Hepatic stellate cell (primary cell): Measurements from ENCODE around the gene GSDME.
"Not testable (repeated sequence)": the region's sequence is repeated elsewhere in the genome, so short reads cannot be mapped to it uniquely, and the experiment has no call there.

Experiments
- DNase-seq: peaks from one replicate; pipeline ENCODE4 v3.0.0; 2011; ENCODE audit warnings: low spot score

Gene GSDME

DNA sequence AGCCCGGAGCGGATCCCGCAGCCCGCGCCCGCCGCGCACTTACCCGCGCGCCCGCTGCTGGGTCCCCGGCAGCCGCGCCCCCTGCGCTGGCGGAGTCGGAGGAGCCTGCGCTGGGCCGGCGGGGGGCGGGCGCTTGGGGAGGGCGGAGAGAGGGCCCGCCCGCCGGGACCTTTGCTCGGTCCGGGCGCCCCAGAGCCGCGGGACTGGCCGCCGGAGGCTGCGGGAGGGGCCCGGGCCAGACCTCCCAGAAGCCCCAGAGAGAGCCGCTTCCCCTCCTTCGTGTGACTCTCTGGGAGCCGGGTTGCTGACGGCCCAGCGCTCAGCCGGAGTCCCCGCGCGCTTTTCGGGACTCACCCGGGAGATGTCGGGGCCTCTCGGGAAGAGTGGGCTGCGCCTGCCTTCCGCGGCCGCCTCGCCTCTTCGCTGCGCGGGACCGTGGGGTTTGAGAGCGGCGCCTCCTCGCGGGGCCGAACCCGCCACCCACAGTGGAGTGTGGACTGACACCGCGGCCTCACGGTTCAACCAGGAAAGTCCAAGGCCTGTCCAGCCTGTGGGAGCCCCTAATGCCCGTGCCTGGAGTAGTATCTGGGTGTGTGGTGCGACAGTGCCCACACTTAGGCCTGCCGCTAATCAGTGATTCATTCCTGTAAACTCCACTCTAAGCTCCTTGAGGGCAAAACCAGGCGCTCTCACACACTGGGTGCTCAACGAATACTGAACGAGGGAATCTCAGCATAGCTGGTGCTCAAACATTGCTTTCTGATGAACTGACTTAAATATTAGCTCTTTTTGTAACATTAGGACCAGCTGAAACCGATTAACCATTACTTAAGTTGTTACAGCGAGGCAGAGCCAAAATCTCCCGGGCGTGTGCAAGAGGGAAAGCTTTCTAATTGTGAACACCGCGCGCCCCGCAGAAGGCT, at the start of gene GSDME:
GSDME (minus strand) TSS at position 112 of the 923 bp plus-strand sequence. CDS start 7,690 bp downstream, outside the sequence.
- peak; percentile 66 for DNase-seq

DNA sequence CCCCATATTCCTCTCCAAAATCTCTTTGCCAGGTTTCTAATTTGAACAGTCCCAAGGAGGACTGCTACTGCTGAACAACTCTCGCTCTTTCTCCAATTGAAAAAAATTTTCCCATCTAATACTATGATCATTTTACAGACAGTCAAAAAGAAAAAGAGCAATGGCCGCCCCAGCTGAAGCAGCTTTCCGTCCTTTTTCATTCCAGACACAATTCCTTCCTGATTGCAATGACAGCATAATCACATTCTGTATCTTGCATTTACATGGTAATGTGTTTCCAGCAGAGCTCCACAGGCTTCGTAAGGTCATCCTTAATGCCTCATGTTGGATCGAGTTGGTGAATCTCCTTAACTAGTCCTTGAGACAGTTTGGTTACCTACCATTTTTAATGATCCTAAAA, 45.0 kb upstream of the GSDME start:
- DNase-seq: no peak

DNA sequence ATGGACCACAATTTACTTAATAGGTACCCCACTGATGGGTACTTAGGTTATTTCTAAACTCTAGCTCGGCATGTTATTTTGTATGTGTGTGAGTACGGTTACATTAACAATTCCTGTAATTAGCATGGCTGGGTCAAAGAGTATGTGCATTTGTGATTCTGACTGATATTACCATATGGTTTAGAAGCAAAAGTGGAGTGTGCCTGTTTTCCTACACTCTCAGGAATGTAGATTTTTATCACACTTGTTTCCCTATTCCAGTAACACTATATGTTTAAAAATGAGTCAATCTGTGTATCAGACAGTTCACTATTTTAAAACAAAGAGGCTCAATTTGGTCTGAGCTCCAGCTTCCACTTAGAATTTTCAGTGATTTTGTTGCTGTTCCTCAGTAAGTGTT, 44.6 kb upstream of the GSDME start:
- no peak for DNase-seq

DNA sequence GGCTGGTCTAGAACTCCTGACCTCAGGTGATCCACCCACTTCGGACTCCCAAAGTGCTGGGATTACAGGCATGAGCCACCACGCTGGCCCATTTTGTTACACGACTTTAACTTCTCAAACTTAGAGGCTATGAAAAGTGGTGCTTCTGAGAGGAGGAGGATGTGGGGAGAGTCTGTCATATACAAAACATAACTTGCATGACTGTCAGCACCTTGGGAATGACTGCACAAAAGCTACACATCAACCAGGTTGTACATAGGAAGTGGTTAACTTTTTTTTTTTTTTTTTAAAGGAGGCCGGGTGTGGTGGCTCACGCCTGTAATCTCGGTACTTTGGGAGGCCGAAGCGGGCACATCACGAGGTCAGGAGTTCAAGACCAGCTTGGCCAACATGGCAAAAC, 43.4 kb upstream of the GSDME start:
- DNase-seq: no peak

DNA sequence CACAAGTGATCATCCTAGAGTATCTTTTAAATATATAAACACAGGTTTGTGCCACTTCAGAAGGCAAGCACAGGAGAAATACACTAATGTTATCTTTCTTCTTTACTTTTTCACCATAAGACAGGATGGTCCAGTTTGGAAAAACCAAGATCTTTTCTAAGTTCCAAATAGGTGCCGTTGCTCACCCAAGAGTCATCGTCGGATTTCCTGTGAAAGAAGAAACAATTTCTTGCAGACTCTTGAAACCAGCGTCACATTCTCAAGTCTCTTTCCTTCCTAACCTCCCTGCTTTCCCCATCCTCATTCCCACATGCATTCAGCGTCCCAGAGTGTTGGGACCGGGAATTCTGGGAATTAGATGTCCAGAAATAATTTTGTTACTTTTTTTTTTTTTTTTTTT, 42.8 kb upstream of the GSDME start:
- no peak for DNase-seq

DNA sequence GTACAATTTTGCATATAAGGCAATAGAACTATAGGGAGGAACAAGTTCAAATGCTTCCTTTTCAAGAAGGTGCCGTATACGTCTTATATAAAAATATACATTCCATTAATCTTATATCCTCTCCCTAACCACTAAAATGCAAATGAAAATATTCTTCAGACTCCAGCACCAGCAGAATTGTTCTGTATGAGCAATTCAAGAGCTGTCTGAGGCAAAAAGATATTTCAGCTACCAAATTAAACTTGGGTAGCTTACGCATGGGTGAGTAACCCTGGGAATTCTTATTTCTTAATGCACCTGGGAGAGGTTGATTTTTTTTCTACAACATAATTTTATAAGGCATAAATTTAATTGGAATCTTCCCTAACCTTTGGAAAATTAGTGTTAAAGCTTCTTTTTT, 42.2 kb upstream of the GSDME start:
- no peak for DNase-seq

DNA sequence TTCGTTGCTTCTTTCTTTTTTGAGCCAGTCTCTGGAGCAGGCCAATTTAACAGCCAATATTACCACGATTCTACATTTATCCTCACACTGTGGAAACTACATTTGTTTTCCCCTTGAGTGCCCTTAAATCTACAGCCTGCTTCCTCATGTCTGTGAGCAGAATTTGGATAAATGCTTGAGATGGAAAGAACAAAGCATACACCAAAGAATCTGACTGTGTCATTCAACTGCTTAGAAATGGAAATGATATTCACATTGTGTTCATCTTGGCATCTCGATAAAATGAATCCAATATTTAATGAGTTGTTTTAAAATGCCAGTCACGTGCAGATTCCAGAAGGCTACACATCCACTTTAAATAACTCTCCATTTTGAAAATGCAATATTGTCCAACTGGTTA, 41.0 kb upstream of the GSDME start:
- no peak for DNase-seq

DNA sequence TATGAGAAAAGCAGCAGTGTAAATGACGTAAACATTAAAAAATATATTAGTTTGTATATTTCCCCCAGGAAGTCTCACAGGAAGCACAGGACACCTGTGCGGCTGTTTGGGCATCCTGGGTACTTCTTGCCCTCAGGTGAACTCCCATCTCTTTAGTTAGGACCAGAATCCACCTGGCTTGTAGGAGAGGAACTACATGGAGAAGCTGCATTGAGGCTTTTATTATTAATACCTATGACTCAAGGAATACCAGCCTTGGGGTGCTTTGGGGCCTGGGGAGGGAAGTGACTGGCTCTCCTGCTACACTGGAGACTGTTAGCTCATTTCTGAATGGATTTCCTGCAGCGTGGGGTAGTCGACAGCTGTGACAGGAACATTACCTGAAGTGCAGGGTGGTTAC, 40.0 kb upstream of the GSDME start:
- no peak for DNase-seq

DNA sequence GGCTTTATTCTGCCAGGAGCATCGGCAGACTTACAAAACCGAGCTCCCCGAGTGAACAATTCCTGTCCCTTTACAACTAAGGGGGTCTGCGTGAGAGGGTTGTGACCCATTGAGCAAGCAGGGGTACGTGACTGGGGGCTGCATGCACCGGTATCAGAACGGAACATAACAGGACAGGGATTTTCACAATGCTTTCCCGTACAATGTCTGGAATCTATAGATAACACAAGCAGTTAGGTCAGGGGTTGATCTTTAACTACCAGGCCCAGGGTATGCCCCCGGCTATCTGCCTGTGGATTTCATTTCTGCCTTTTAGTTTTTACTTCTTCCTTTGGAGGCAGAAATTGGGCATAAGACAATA, 38.1 kb upstream of the GSDME start:
- DNase-seq: no peak

DNA sequence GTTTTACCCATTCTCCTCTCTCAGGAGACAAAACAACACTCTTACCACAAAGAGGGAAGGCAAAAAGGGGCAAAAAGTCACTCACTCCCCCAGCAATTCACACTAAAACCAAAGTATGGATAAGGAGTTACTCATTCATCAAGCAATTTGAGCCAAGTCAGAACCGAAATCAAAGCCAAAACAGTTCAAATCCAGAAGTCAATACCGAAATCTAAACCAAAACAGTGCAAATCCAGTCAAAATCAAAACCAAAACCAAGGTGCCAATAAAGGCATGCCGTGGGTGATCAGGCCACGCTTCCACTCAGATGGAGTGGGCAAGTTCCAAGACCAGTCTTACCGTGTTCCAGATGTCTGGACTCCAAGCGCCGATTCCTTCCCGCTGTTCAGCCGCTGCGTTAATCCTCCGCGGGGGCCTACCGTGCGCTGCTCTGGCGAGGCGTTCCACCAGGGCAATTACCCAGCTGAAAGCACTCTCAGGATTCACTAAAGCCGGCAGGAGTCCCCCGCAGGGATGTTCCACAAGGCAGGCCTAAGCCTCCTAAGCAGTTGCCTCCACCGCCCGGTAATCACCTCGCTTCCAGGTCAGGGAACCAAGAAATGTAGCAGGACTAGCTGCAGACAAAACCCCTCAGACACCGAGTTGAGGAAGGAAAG, 37.6 kb upstream of the GSDME start:
- not testable (repeated sequence) for DNase-seq

DNA sequence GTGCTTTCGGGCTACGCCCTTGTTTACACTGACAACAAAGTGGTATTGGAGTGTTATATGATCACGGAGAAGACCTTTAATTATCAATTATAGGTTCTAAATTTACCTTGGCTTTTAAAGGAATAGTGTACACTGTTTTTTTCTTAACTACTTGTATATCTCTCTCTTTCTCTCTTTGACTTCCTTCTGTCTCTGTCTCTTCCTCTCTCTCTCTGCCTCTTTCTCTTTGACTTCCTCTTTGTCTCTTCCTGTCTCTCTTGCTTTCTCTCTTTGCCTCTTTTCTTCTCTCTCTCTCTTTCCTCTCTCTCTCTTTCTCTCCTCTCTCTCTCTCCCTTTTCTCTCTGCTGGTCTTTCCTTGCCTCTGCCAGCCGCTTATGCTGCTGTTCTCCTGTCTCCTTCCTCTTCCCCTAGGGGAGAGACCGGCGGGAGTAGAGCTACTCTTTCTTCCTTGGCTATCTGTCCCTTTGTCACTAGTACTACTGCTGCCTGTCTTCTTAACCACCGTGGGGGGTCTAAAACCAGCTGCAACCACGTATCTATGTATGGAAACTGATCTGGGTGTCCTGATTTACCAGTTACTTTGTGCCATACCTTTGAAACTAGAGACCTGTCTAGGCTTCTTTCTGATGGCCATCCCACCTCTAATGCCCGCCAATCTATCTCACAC, 36.9 kb upstream of the GSDME start:
- no peak for DNase-seq

DNA sequence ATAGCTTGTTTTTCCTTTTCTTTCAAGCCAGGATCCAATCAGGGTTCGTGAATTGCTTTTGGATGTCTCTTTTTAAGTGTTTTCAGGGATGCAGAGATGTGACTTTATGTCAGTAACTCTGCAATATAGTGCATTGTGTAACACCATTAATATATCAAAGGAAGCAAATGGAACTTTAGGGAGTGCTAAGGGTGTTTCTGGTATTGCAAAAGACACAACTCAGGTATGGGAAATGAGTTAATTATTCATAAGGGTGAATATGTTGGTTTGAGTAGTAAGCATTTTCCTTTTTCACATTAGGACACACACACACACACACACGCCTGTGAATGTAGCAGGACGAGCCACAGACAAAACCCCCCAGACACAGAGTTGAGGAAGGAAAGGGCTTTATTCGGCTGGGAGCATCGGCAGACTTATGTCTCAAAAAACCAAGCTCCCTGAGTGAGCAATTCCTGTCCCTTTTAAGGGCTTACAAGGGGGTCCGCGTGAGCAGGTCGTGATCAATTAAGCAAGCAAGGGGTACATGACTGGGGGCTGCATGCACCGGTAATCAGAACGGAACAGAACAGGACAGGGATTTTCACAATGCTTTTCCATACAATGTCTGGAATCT, 31.8 kb upstream of the GSDME start:
- DNase-seq: no peak

DNA sequence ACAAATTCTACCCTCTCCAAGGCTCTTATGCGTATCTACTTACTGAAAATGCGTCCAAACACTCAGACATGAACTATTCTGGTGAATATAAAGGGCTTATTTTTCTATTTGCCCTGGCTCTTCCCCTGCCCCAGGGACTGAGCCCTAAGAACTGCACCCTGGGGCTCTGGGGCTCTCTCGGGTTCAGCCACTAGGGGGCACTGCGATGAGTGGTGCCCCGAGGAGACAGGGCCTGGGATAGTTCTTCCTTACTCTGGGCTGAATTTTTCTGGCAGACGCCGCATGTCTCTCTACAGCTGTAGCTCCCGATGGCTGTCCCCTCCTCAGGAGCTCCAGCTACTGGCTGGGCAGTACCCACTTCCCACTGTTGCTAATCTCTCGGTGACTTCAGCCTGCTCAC, 30.8 kb upstream of the GSDME start:
- no peak for DNase-seq

DNA sequence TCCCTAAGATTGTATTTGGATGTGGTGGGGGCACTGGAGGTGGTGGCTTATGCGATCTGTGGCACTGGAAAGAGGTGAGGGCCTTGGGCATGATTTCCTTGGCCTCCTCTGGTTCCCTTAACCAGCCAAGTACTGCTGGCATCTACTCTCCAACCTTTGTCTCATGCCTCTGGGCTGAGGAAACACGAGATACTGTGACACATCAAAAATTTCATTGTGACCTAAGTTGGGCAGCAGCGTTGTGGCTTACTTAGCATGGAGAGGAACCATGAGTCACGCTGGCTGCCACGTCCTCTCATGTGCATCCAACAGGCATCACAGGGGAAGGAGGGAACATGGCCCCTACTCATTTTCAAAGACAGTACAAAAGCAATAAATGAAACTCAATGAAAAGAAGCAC, 29.7 kb upstream of the GSDME start:
- peak; percentile 76 for DNase-seq

DNA sequence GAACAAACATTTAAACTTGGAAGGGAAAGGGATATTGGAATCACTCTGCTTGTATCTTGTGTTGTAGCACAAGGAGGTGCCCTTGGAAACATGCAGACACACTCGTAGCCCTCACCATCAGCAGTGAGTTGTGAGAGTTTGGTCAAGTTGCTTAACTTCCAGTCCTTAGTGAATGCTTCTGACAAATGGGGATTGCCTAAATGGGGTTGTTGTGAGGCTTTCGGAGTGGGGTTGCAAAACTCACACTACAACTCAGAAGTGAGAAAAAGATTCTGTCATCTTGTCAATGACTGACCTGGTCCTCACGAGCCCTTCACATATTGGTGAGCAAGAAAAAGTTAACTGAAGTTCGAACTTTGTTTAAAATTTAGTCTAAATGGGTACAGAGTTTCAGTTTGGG, 29.0 kb upstream of the GSDME start:
- no peak for DNase-seq

DNA sequence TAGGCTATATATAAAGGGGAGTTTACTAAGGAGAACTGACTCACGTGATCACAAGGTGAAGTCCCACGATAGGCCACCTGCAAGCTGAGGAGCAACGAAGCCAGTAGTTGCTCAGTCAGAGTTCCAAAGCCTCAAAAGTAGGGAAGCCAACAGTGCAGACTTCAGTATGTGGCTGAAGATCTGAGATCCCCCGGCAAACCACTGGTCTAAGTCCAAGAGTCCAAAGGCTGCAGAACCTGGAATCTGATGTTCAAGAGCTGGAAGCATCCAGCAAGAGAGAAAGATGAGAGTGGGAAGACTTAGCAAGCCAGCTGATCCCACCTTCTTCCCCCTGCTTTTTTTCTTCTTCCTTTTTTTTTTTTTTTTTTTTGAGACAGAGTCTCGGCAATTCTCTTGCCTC, 27.0 kb upstream of the GSDME start:
- DNase-seq: no peak

DNA sequence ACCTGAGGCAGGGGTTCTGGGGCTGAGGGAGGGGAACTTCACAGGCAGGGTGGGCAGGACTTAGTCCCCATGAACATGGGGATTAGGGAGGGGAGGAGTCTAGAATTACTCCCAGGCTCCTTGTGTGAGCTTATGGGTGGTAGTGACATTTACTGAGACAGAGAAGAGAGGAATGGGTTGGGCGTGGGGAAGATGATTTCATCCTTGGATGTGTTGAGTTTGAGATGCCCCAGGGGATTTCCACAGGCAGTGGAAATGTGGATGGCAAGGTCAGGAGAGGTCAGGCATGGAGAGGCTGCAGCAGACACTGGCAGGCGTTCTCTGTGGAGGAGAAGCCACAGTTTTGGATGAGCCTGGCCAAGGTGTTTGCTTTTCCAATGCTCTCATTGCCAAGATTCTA, 26.4 kb upstream of the GSDME start:
- DNase-seq: no peak

DNA sequence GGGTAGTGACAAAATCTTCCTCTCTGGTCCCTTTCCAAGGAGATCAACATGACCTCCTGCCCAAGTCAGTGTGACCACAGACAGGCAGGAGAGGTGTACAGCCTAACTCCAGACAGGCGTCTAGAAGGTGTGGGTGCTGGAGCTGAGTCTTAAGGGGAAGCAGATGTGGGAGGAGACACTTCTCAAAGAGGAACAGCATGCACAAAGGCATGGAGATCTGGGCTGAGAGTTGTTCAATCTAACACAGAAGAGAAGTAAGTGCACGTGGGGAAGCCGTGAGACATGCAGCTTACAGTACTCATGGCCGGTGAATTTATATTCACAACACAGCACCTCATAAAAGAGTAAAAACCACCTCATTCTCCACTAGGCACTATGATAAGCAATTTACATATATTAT, 23.8 kb upstream of the GSDME start:
- DNase-seq: no peak

DNA sequence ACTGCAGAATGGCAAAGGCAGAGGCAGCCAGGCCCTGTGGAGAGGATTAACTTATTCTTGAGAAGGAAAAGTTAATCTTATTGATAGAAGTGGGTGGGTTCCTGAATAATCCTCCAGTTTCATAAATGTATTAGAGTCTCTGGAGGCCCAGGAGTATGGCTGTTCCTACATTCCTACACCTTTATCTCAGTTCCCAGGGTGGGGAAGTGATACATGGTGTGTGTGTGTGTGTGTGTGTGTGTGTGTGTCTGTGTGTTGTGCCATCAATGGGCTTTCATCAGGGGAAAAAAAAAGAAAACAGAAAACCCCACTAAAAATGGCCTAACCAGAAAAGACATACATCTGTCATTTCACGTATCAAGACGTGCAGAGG, 22.0 kb upstream of the GSDME start:
- no peak for DNase-seq

DNA sequence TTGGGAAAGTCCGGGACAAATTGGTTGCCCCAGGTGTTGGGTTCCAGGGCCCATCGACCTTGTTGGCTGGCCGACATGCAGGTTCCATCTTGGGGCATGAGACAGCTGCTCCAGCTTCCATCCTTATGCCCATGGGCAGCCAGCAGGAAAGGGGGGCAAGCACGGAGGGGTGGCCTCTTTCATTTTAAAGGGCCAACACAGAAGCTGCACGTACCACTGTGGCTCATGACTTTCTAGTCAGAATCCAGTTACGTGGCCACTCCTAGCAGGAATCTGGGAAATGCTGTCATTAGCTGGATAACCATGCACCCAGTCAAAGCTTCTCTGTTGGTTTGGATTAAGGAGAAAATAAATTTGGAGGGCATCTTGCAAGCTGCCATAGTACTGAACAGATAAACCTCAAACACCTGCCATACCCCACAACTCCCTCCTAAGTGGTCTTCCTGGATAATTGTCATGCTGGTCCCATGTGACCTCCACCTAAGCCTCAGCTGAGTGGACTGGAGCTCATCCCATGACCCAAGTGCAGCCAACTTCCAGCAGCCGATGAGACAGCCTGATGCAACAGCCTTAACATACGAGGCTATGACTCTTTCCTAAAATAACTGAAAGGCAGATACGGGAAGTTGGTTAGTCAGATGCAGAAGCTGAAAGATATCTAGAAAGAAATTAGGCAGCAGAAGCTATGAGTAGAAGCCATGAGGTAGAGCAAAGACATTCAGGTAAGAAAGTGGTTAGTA, 21.4 kb upstream of the GSDME start:
- peak; percentile 75 for DNase-seq

DNA sequence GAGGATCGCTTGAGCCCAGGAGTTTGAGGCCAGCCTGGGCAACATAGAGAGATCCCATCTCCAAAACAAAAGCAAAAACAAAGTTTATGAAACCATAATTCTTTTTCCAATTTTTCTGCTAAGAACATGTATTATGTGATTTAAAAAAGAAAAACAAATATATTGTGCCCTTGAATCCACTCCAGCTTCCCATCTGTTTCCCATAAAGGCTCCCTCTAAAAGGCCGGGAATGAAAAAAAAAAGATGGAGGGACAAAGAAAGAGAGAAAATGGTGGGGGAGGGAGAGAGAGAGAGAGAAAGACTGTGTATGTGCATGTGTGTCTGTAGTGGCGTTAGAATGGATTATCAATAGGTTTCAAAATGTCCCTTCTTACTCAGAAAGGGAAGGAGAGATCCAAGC, 20.5 kb upstream of the GSDME start:
- no peak for DNase-seq

DNA sequence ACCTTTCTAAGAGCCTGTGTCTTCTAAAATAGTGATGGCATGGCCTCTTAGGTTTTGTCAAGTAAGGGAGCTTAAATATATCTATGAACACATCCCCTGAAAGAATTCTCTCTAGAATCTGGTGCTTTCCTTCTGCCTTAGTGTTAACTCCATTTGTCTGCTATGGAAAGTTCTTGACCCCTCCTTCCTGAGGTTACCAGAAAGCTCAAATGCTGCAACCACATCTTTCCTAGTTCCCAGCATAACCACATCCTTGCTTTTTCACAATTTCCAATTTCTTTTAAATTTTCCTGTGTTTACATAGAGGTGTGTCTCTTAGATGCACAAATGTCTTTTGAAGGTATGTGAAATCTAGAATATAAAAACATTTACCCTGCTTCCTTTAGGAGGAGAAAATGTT, 16.4 kb upstream of the GSDME start:
- DNase-seq: no peak
